ENCODE results near the gene KRT16.
"Not testable (repeated sequence)": the region's sequence is repeated elsewhere in the genome, so short reads cannot be mapped to it uniquely, and the experiment has no call there.

- TF ChIP-seq CTCF (conservative IDR thresholded peaks at IDR 0.05; ENCODE audit: low read depth, low read length); EZH2 (IDR thresholded peaks at IDR 0.05; ENCODE audit: low read length, unreplicated experiment): not testable (repeated sequence)
Measured at GRCh38 chr17:41626914-41627295, 14.3 kb upstream of the KRT16 start.
